IMR-90 (cell line): ENCODE data around the gene RAB11FIP4. TPM values are rescaled to one million over a fixed set of nuclear protein-coding genes. Genes with fewer than 3 reads are reported as not detected.

Experiments
- ATAC-seq: fragments of 200-7000 bp; cut with Tn5 transposase; 2 replicates; pipeline ENCODE4 v1.9.1; 2020; ENCODE audit warnings: low read depth, mild to moderate bottlenecking, moderate library complexity
- BruUV-seq: library from RNA; stranded (reverse); fragments of 400-500 nt; replicated peaks from 2 replicates; lab custom pipeline; 2021; lab: Mats Ljungman, UMichigan
- CTCF ChIA-PET: fragments of 300-600 bp; formaldehyde crosslinking; extraction: SDS; loops from one replicate; lab custom pipeline; 2021; ENCODE audit warnings: antibody characterized with exemption; lab: Yijun Ruan, JAX
- POLR2A ChIA-PET: fragments of 300-600 bp; sonication (Branson Sonifier 250); formaldehyde crosslinking; loops from one replicate; lab custom pipeline; 2022; ENCODE audit warnings: antibody characterized with exemption; ENCODE audit not compliant: unreplicated experiment; lab: Charles Lee
- DNase-seq: peaks from one replicate; pipeline ENCODE4 v3.0.0; 2013
- H2AFZ ChIP-seq: replicated peaks from 2 replicates; pipeline ENCODE3; 2013; ENCODE audit warnings: low read length, mild to moderate bottlenecking; ENCODE audit not compliant: poor library complexity
- H2AK5ac ChIP-seq: 2 replicates; pipeline ENCODE4 v1.6.1; 2013; ENCODE audit warnings: low read depth, low read length, inconsistent platforms
- H2AK9ac ChIP-seq: replicated peaks from 2 replicates; pipeline ENCODE3; 2013; ENCODE audit warnings: mild to moderate bottlenecking, low read depth, low read length, moderate library complexity; ENCODE audit not compliant: poor library complexity
- H2BK120ac ChIP-seq: 2 replicates; pipeline ENCODE4 v1.6.1; 2013; ENCODE audit warnings: low read depth, low read length, inconsistent platforms
- H2BK15ac ChIP-seq: 3 replicates; pipeline ENCODE4 v1.6.1; 2013; ENCODE audit warnings: low read depth, low read length, inconsistent platforms
- H2BK20ac ChIP-seq: 2 replicates; pipeline ENCODE4 v1.6.1; 2013; ENCODE audit warnings: low read depth, mild to moderate bottlenecking, inconsistent platforms, low read length, moderate library complexity
- H2BK5ac ChIP-seq: 2 replicates; pipeline ENCODE4 v1.6.1; 2013; ENCODE audit warnings: mild to moderate bottlenecking, low read depth, low read length, inconsistent platforms; ENCODE audit not compliant: poor library complexity, severe bottlenecking
- H3K14ac ChIP-seq: replicated peaks from 2 replicates; pipeline ENCODE4 v1.6.1; 2013; ENCODE audit warnings: low read depth, low read length, inconsistent platforms
- H3K18ac ChIP-seq: 2 replicates; pipeline ENCODE4 v1.6.1; 2013; ENCODE audit warnings: low read depth, low read length, control low read depth
- H3K23ac ChIP-seq: 2 replicates; pipeline ENCODE4 v1.6.1; 2013; ENCODE audit warnings: low read depth, low read length, inconsistent platforms
- H3K27ac ChIP-seq: 2 replicates; pipeline ENCODE4 v1.5.1; 2013; ENCODE audit warnings: mild to moderate bottlenecking, control low read depth, low read length; ENCODE audit not compliant: insufficient read depth
- H3K27me3 ChIP-seq: 2 replicates; pipeline ENCODE4 v1.6.1; 2013; ENCODE audit warnings: low read length; ENCODE audit not compliant: control insufficient read depth, insufficient read depth
- H3K36me3 ChIP-seq: 2 replicates; pipeline ENCODE4 v1.6.1; 2013; ENCODE audit warnings: low read length, mixed read lengths; ENCODE audit not compliant: control insufficient read depth, insufficient read depth
- H3K4ac ChIP-seq: 2 replicates; pipeline ENCODE4 v1.6.1; 2013; ENCODE audit warnings: low read depth, low read length, inconsistent platforms
- H3K4me1 ChIP-seq: 2 replicates; pipeline ENCODE4 v1.6.1; 2013; ENCODE audit warnings: low read length, mixed read lengths; ENCODE audit not compliant: control insufficient read depth, insufficient read depth
- H3K4me2 ChIP-seq: 2 replicates; pipeline ENCODE4 v1.6.1; 2013; ENCODE audit warnings: low read depth, mild to moderate bottlenecking, control low read depth, low read length, moderate library complexity
- H3K4me3 ChIP-seq: 2 replicates; pipeline ENCODE4 v1.5.1; 2013; ENCODE audit warnings: low read depth, mild to moderate bottlenecking, control low read depth, low read length, moderate library complexity; ENCODE audit not compliant: insufficient read depth
- H3K56ac ChIP-seq: 2 replicates; pipeline ENCODE4 v1.6.1; 2013; ENCODE audit warnings: low read length, inconsistent platforms; ENCODE audit not compliant: insufficient read depth; ENCODE audit errors: extremely low read depth
- H3K79me1 ChIP-seq, 2 experiments: 2 replicates each; pipeline ENCODE4 v1.6.1; 2013; ENCODE audit warnings: low read length in 2 of 2, inconsistent platforms in 1 of 2, low read depth in 1 of 2
- H3K9ac ChIP-seq: 2 replicates; pipeline ENCODE4 v1.6.1; 2013; ENCODE audit warnings: low read depth, low read length, control low read depth
- H3K9me1 ChIP-seq: 2 replicates; pipeline ENCODE4 v1.6.1; 2013; ENCODE audit warnings: low read length, inconsistent platforms; ENCODE audit not compliant: insufficient read depth
- H3K9me3 ChIP-seq: 2 replicates; pipeline ENCODE4 v1.6.1; 2013; ENCODE audit warnings: low read length; ENCODE audit not compliant: control insufficient read depth, insufficient read depth
- H4K20me1 ChIP-seq: 2 replicates; pipeline ENCODE4 v1.6.1; 2013; ENCODE audit warnings: low read length, inconsistent platforms; ENCODE audit not compliant: insufficient read depth
- H4K5ac ChIP-seq: 2 replicates; pipeline ENCODE4 v1.6.1; 2013; ENCODE audit warnings: mild to moderate bottlenecking, low read depth, low read length, control low read depth
- H4K8ac ChIP-seq, 2 experiments: 2 replicates each; pipeline ENCODE4 v1.6.1; 2013; ENCODE audit warnings: low read depth in 2 of 2, low read length in 2 of 2, control low read depth in 1 of 2, inconsistent platforms in 1 of 2
- H4K91ac ChIP-seq: 2 replicates; pipeline ENCODE4 v1.6.1; 2013; ENCODE audit warnings: low read depth, low read length, inconsistent platforms; ENCODE audit not compliant: insufficient read depth
- BHLHE40 ChIP-seq: fragments of 150-350 bp; IDR thresholded peaks from 2 replicates; pipeline ENCODE4 v1.6.1; 2016; ENCODE audit warnings: mild to moderate bottlenecking, low read depth, low read length
- CEBPB ChIP-seq: IDR thresholded peaks from 2 replicates; pipeline ENCODE4 v1.6.1; 2012; ENCODE audit warnings: low read depth, low read length, improper control_type of control experiment
- ELK1 ChIP-seq: fragments of 150-350 bp; IDR thresholded peaks from 2 replicates; pipeline ENCODE4 v1.6.1; 2016; ENCODE audit warnings: low read depth, mild to moderate bottlenecking, low read length, moderate library complexity, borderline replicate concordance
- RCOR1 ChIP-seq: IDR thresholded peaks from 2 replicates; pipeline ENCODE4 v1.6.1; 2012; ENCODE audit warnings: mild to moderate bottlenecking, low read length, improper control_type of control experiment; ENCODE audit not compliant: insufficient replicate concordance
- RFX5 ChIP-seq: IDR thresholded peaks from 2 replicates; pipeline ENCODE4 v1.8.0; 2012; ENCODE audit warnings: low read depth, mild to moderate bottlenecking, low read length, moderate library complexity
- SMC3 ChIP-seq: fragments of 150-350 bp; IDR thresholded peaks from 2 replicates; pipeline ENCODE4 v1.6.1; 2016; ENCODE audit warnings: low read depth, mild to moderate bottlenecking, antibody characterized with exemption, low read length, moderate library complexity
- USF2 ChIP-seq: fragments of 150-350 bp; IDR thresholded peaks from 2 replicates; pipeline ENCODE4 v1.6.1; 2017; ENCODE audit warnings: mild to moderate bottlenecking, antibody characterized with exemption, low read length, low read depth
- WGBS, 2 experiments: methylation state at CpG; one replicate each; pipeline versions ENCODE4 v1.1.5 to v1.1.7; 2013; ENCODE audit warnings: missing lambda C conversion rate in 2 of 2; ENCODE audit not compliant: insufficient read length in 1 of 2; ENCODE audit errors: extremely low coverage in 2 of 2; 5-methylcytosine and 5-hydroxymethylcytosine counted together
- dilution Hi-C: fragments of 300-500 bp; cut with HindIII; formaldehyde crosslinking; loops from one replicate; pipeline ENCODE4 v1.14.3; 2018; ENCODE audit warnings: low sequenced_read_pairs; ENCODE audit not compliant: unreplicated experiment
- in situ Hi-C: fragments of 300-500 bp; cut with MboI; formaldehyde crosslinking; loops from 3 replicates; pipeline ENCODE4 v1.14.3; 2019; ENCODE audit warnings: low sequenced_read_pairs, inconsistent platforms, mixed read lengths
- intact Hi-C: fragments of 100-400 bp; cut with micrococcal nuclease; formaldehyde crosslinking; loops from 2 replicates; pipeline ENCODE4 v1.10.0; 2022
- polyA plus RNA-seq, 3 experiments: library from polyadenylated mRNA; depleted of rRNA; stranded (reverse); fragments of >200 nt; gene quantifications; 2 replicates each; pipeline ENCODE4 v1.2.3, GENCODE V29; 2012; ENCODE audit warnings: low replicate concordance in 1 of 3
- total RNA-seq: library from RNA; depleted of rRNA; stranded (reverse); fragments of >200 nt; gene quantifications from 2 replicates; pipeline ENCODE4 v1.2.3, GENCODE V29; 2012

The RAB11FIP4 gene
- total and polyA plus RNA-seq, 2 of the 4 experiments (the other 2 are of a cell fraction): 0.68 to 1.1 TPM

- H3K9me1 ChIP-seq: peaks cover 27% of the 10 kb centered on the region
- H3K27ac ChIP-seq: no peak overlapping the region
- in situ Hi-C loops (no loop called here), dilution Hi-C loops (no loop called here), intact Hi-C loops (no loop called here)
- no peak overlapping the region for H3K4me3 ChIP-seq
- BruUV-seq: TSS peak; percentile 6
- H3K36me3 ChIP-seq: peaks cover 5% of the 10 kb centered on the region; the same call in 1 of the 2 replicates
- H2AK9ac ChIP-seq: no peak overlapping the region
- H4K20me1 ChIP-seq: peaks cover 28% of the 10 kb centered on the region
- WGBS, 2 experiments: 100% methylated on average over 1 of the region's 8 CpGs; no CpG with 5 or more reads in 1 of the 2 experiments
- ChIA-PET POLR2A (interaction anchor here (0.6 to 1.1 kb wide), 3 partner anchors 9 to 322 kb away, joined by 3 to 5 read pairs (median 4); no protein-coding TSS in a partner anchor), CTCF (interaction anchor here (0.6 to 1.1 kb wide), 2 partner anchors 281 to 465 kb away, joined by 3 to 4 read pairs; no protein-coding TSS in a partner anchor)
- H2BK120ac ChIP-seq: peak overlapping the region; percentile 25; the same call in 1 of the 2 replicates
- H3K56ac ChIP-seq: no peak overlapping the region
- no peak overlapping the region for H2BK5ac ChIP-seq
- peak overlapping the region; percentile 9; the same call in 1 of the 2 replicates for H4K5ac ChIP-seq
- DNase-seq: no peak
- H3K79me1 ChIP-seq: peaks cover 3 to 71% of the 10 kb centered on the region in 2 experiments; a peak in 2 of 4 replicates
- H3K27me3 ChIP-seq: no peaks in the 10 kb centered on the region
- no peak overlapping the region for H2BK15ac ChIP-seq
- peak overlapping the region; percentile 18 for H3K4ac ChIP-seq
- no peak for TF ChIP-seq RCOR1
- no peak for TF ChIP-seq USF2
- no peak for TF ChIP-seq ELK1
- no peak for TF ChIP-seq SMC3
- no peak for TF ChIP-seq CEBPB
- no peak for TF ChIP-seq BHLHE40
- TF ChIP-seq RFX5: no peak
- H2AFZ ChIP-seq: no peak overlapping the region
- H4K91ac ChIP-seq: peak overlapping the region; percentile 47; the same call in 1 of the 2 replicates
- H3K14ac ChIP-seq: peak overlapping the region; percentile 31
- peak overlapping the region; percentile 7; the same call in 1 of the 2 replicates for H2AK5ac ChIP-seq
- peaks cover 33% of the 10 kb centered on the region for H3K4me1 ChIP-seq
- H3K4me2 ChIP-seq: no peak overlapping the region
- peak overlapping the region; percentile 39 to 53; a peak in 3 of 4 replicates for H4K8ac ChIP-seq
- no peak overlapping the region for H3K23ac ChIP-seq
- H3K18ac ChIP-seq: no peak overlapping the region
- ATAC-seq: no peak
- H3K9me3 ChIP-seq: no peaks in the 10 kb centered on the region
- H3K9ac ChIP-seq: no peak overlapping the region
- H2BK20ac ChIP-seq: no peak overlapping the region; the same call in 1 of the 2 replicates
Measured at GRCh38 chr17:31562376-31562840, 170.9 kb downstream of the RAB11FIP4 start.
